ENCODE results near the gene WDR1.

DNA sequence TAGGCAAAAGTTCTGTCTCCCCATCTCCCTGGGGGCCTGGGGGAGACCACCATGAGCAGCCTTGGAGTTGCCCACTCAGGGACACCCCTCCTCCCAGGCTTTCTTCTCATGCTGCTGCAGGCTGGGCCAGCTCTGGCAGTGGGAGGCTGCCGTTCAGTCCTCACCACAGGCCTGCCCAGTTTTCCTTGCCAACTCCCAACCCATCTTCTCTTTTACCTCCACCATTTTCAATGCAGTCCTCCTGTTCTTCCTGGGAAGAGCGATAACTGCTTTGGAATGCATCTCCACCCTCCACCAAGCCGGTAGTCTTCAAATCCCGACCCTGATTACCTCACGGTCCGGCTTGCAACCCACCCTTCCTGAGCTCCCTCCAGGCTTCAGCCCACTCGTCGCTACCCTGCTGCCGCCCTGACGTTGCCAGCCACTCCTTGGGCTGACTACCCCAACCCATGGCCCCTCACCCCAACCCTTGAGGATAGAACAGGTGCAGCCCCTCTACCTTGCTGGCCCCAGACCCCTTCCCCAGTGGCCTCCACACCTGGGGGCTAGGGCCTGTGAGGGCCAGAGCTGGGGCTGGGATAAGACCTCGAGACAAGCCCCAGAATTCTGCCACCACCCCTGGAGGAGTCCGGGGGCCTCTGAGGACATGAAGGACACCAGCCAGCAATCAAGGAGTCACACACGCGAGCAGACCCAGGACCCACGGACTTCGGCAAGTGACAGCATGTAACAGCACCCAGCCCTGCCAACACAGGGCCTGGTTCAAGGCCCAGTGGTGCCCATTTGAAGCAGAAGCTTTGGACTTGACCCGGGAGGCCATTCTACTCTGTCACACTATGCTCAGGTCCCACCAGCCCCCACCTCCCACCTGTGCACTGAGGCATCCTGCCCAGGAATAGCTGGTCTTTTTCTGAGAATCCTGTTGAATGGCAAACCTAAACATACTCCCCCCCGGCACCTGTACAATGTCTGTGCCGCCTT, 9.2 kb downstream of the WDR1 start:
- TF ChIP-seq, protein P1, sequence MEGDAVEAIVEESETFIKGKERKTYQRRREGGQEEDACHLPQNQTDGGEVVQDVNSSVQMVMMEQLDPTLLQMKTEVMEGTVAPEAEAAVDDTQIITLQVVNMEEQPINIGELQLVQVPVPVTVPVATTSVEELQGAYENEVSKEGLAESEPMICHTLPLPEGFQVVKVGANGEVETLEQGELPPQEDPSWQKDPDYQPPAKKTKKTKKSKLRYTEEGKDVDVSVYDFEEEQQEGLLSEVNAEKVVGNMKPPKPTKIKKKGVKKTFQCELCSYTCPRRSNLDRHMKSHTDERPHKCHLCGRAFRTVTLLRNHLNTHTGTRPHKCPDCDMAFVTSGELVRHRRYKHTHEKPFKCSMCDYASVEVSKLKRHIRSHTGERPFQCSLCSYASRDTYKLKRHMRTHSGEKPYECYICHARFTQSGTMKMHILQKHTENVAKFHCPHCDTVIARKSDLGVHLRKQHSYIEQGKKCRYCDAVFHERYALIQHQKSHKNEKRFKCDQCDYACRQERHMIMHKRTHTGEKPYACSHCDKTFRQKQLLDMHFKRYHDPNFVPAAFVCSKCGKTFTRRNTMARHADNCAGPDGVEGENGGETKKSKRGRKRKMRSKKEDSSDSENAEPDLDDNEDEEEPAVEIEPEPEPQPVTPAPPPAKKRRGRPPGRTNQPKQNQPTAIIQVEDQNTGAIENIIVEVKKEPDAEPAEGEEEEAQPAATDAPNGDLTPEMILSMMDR (conservative IDR thresholded peaks at IDR 0.05 in 1 of 2, IDR thresholded peaks at IDR 0.05 in 1 of 2; ENCODE audit: low read depth in 1 of 2, low read length in 2 of 2), result no peak
- TF ChIP-seq EZH2 (IDR thresholded peaks at IDR 0.05; ENCODE audit: low read length, missing control alignments), result no peak
